GM18511 (cell line): ENCODE results near the gene C10orf67.

ENCODE experiments used
- ATAC-seq: cut with Tn5 transposase; IDR thresholded peaks from one replicate; pipeline ENCODE4 v1.9.1; 2021; ENCODE audit warnings: mild to moderate bottlenecking, moderate library complexity; ENCODE audit not compliant: unreplicated experiment

C10orf67 gene

DNA sequence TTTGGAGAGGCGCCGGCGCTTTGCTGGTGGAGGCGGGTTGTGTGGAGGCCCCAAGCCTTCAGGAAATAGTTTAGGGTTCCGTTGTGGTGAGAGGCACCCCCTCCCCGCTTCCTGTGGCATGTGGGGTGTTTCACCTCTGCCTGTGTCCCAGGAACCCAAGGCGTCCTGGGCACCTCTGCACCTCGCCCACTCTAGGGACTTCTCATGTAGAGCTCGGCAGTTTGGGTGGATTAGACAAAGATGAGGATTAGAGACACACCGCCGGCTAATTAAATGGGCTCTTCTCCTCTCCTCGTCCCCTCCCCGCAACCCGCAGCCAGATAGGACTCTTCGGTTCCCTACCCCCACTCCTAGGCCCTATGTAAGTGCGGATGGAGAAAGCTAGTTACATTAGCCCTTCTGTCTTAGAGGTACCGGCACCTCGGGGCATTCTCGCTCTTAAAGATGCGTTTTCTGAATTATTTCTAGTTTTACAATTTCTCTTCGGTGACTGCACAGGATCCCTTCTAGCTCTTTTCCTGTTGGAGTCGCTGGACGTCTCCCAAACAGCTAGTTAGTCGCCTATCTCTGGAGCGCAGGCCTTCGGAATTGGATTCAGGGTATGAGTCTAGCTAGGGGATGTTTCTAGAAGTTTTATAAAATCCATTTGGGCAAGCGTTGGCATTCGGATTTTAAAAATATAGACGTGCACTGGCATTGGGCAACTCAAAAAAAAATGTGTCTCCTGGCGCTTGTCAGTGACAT lies 144.7 kb downstream of the C10orf67 start:
- ATAC-seq = no peak

GRCh38 chr10:23198940-23199767 lies 145.4 kb downstream of the C10orf67 start:
- ATAC-seq = no peak

GRCh38 chr10:23198610-23198939 lies 146.0 kb downstream of the C10orf67 start:
- ATAC-seq = no peak

- ATAC-seq = no peak
These were observed 147.2 kb downstream of the C10orf67 start for GRCh38 chr10:23197416-23197861.

DNA sequence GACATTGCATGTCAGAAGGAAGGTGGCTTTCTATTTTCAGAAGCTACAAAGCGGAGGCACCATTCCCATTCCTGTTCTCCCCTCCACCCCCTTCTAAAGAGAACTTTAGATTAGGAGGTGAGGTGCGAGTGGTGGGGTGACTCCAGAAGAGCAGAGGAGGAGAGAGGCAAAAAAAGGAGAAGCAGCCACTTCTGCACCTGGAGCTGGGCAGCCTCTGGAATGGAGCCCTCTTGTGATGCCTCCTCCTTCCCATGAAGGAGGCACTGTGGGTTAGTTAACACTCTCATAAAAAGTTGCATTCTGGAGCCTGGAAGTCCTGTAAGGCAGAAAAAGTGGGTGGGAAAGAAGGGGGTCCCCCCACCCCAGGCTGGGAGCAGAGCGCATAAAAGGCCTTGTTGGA lies 147.7 kb downstream of the C10orf67 start:
- ATAC-seq = no peak

GRCh38 chr10:23195846-23196600 lies 148.6 kb downstream of the C10orf67 start:
- ATAC-seq = no peak

DNA sequence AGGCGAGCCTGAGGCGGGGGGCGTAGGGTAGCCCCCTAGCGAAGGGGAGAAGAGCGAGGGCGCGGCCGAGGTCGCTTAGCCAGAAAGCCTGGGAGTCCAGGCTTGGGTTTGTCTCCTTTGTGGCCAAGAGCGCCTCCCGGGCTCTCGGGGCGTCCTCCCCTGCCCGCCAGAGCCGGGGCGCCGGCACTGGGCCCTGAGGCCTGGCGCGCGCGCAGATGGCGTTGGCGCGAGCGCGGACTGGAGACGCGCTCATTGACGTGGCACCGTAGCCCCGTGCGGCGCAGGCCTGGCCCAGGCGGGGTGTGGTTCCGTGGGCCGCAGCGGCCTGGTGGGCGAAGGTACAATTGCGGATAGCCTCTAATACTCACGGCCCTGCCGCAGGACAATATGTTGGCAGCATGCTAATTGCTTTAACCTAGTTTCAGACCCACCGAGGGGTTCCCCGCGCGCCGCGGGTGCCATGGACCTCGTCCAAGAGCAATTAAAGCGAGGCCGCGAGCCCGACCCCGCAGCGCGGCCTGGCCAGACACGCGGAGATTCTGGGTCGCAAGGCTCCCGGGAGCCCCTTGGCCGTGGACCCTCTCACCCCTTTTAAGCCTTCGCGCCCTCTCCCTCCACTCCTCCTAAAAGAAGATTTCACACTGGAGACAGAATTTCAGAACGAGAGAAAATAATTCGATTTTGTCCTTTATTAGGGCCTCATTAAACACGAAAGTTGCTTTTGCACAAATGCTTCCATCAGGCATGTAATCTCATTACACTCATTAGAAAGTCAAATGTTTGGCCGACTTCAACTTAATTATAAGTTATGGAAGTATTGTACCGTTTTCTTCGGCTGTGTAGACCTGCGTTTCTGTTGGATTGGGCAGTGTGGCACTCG lies 149.4 kb downstream of the C10orf67 start:
- ATAC-seq = no peak

DNA sequence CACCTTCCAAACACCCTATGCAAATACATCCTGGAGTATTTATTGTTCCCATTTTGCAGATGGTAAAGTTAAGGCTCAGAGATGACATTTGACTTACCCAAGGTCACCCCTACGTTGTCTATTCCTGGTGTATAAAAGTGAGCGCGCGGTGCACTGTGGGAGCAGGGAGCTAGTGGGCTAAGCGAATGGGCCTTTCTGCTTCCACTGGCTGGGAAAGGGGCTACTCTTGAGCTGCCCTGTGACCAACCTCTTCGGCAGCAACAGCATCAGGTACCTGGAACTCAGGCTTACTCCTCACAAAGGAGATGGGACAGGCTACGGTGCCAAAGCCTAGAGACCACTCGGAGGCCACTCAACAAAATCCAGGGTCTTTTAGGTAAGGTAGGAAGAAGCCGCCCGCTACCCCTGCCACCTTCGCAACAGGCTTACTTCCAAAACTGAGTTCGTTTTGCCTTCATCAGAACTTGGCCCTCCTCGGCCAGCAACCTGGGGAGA lies 150.1 kb downstream of the C10orf67 start:
- no peak for ATAC-seq

DNA sequence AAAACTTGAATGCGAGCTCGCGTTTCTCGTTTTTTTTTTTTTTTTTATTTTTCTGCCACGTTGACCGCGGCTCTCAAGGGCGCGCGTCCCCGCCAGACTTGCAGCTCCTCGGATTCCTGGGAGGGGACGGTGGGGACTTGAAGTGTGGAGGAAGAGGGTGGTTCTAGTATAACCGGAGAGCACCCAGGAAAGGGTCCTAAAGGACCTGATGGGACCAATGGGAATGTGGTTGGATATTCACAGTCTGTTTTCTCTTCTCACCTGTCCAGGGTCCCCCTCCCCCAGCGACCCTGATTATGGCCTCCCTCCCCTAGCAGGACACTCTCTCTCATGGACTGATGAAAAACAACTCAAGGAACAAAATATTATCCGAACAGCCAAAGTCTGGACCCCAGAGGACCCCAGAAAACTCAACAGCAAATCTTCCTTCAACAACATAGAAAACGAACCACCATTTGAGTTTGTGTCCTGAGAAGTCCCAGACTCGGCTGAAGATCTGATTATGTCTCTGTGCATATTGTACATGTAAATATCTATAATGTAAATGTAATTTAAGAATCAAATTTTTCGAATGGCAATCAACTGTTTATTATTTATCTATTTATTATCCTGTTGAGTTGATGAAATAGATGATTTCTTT lies 151.0 kb downstream of the C10orf67 start:
- ATAC-seq = no peak

DNA sequence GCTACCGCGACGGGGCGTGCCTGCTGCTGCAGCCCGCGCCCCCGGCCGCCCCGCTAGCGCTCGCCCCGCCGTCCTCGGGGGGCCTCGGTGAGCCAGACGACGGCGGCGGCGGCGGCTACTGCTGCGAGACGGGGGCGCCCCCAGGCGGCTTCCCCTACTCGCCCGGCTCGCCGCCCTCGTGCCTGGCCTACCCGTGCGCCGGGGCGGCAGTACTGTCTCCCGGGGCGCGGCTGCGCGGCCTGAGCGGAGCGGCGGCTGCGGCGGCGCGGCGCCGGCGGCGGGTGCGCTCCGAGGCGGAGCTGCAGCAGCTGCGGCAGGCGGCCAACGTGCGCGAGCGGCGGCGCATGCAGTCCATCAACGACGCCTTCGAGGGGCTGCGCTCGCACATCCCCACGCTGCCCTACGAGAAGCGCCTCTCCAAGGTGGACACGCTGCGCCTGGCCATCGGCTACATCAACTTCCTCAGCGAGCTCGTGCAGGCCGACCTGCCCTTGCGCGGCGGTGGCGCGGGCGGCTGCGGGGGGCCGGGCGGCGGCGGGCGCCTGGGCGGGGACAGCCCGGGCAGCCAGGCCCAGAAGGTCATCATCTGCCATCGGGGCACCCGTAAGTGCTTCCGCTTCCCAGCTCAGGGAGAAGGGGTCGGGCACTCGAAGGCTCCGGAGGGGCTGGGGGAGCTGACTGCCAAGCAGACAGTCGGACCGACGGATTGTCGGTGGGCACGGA lies 151.7 kb downstream of the C10orf67 start:
- no peak for ATAC-seq

- no peak for ATAC-seq
These were observed 152.6 kb downstream of the C10orf67 start, which contains the start of gene PTF1A for GRCh38 chr10:23191764-23192711. Gene PTF1A (plus strand): TSS chr10:23192312. CDS start chr10:23192531, 219 bp downstream.

DNA sequence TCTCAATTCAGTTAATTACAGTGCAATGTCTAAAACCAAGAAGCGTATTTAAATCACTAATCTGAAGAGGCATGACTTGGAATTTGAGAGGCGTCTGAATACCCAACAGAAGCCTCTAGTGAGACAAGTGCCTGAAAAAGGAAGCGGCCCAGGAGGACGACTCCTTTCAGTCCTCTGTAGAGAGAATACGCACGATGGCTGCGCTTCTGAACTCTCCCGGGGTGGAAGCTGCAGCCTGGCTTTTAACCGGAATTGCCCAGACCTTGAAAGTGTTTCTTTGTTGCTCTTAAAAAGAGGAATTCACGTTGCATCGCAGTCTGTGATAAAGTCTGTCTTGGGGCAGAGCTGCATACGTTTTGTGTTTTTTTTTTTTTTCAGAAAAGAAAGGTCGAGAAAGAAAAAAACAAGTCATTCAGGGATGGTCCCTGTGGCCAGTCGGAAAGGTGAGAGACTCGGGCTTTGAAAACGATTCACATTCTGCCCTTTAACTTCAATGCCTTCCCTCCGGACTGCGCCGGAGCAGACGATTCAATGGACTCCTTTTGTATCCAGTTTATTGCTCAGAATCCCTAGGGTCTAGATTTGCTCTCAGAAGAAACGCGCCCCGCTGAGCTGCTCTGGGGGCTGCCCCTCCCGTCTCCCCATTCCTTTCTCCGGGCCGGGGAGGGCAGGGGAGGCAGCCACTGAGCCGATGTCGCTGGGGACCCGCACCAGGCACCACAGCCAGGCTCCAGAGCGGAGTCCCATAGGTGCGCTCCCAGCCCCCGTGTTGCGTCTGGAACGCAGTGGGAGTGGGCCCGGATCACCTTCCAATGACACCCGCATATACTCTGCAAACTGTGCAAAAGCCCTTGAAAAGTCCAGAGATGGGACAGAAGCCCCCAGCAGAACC lies 153.5 kb downstream of the C10orf67 start:
- no peak for ATAC-seq

DNA sequence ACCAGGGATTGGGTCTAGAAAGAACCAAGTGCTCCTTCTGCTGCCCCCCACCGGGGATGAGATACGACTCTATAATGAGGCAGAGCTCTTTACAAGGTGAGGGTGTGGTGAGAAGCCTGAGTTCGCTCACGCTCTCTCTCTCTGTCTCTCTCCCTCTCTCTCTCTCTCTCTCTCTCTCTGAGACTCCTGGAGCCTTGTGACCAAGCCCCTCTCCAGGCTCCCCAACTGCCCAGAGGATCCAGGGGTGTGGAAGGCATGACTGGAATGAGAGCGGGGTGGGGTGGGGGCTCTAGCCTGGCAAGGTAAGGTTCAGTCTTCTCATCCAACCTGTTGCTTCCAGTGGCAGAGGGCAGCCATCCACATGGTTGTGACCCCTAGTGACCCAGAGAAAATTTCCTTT lies 155.6 kb downstream of the C10orf67 start:
- ATAC-seq = no peak

DNA sequence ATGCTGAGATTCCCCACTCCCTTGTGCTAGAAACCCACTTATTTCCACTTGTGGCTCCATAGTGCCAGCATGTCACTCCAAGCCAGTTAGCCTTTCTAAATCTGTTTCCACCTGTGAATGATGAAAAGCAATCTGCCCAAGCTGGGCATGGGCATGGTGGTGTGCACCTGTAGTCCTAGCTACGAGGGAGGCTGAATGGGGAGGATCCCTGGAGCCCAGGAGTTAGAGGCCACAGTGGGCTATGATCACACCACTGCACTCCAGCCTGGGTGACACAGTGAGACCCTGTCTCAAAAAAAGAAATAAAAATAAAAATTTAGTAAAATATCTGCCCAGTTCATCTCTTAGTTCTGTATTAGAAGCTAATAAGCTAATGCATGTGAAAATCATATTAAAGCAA lies 157.4 kb downstream of the C10orf67 start:
- ATAC-seq = no peak

DNA sequence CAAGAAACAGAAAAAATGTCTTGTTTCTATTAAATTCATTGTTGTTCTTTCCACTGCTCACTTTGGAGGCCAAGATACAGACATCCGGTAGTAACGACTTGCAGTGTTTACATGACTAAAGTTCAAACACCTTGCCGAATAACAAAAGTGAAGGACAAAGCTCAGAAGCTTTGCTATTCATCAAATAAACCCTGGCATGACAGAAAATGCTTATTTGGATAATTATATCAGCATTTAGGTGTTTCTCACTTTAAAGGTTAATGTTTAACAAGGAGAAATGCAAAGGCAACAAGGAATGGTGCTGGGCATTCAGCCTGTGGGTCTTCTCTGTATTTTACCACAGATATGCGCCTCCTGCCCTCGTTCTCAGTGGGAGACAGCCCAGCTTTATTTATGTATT lies 157.9 kb downstream of the C10orf67 start:
- ATAC-seq = no peak

GRCh38 chr10:23186178-23186577 lies 158.4 kb downstream of the C10orf67 start:
- ATAC-seq = no peak

DNA sequence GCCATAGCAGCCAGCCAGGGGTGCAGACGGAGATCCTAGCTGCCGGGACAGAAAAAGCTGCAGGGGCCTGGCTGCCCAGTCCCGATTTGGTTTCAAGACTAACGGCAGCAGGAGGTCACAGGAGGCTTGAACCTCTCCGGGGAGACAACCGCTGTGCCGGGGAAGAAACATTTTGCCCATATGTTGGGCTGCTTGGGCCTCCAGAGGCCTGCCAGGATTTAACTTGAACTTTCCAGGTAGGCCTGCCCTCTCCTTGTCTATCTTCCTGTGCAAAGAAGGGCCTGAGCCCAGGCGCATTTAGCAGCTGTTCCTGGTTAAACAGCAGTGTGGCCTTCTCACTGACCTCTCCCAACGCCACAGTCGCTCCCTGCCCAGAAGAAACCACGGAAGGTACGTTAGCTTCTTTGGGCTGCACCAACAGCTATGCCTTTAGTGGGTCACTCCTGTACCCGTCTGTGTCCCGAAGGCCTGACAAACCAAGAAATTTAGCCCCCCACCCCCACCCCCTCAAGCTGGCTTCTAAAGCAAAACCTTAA lies 169.6 kb downstream of the C10orf67 start:
- ATAC-seq = no peak
